GM18951 (cell line): Measurements from ENCODE around the gene MCM3.

Source experiments
- POLR2A ChIP-seq: IDR thresholded peaks from 4 replicates; pipeline ENCODE4 v1.6.1; 2011; ENCODE audit warnings: mild to moderate bottlenecking; ENCODE audit not compliant: insufficient read length, insufficient read depth; ENCODE audit errors: extremely low read depth
- in situ Hi-C: fragments of 300-500 bp; cut with MboI; formaldehyde crosslinking; loops from one replicate; pipeline ENCODE4 v1.12.0; 2022; ENCODE audit warnings: low sequenced_read_pairs, mixed read lengths, inconsistent platforms; ENCODE audit not compliant: unreplicated experiment

The MCM3 gene

GRCh38 chr6:52215787-52216186 lies 68.8 kb downstream of the MCM3 start:
- in situ Hi-C loops: no loop called here

More at GRCh38 chr6:52215787-52216186, 68.8 kb downstream of the MCM3 start:
- no peak for TF ChIP-seq POLR2A
